PC-9 (cell line): Measurements from ENCODE around the gene ASTN2. TPM values are rescaled to one million over a fixed set of nuclear protein-coding genes. Genes with fewer than 3 reads are reported as not detected.

ENCODE experiments used
- BruUV-seq: library from RNA; stranded (reverse); fragments of 400-500 nt; replicated peaks from 2 replicates; lab custom pipeline; 2021; lab: Mats Ljungman, UMichigan
- CTCF ChIA-PET: fragments of 300-600 bp; sonication (Branson Sonifier 250); formaldehyde crosslinking; loops from one replicate; lab custom pipeline; 2022; ENCODE audit warnings: antibody characterized with exemption; lab: Charles Lee
- POLR2A ChIA-PET: fragments of 300-600 bp; sonication (Branson Sonifier 250); formaldehyde crosslinking; loops from one replicate; lab custom pipeline; 2022; ENCODE audit warnings: antibody characterized with exemption; ENCODE audit not compliant: unreplicated experiment; lab: Charles Lee
- DNase-seq, 2 experiments: peaks; one replicate each; pipeline versions ENCODE4 v3.0.0 to v3.0.0-alpha.2; 2015 to 2022; ENCODE audit warnings: mixed read lengths in 1 of 2
- H2AFZ ChIP-seq: fragments of 200-600 bp; sonication (generic); 2 replicates; pipeline ENCODE4 v1.8.1; 2017; ENCODE audit warnings: antibody characterized with exemption
- H3F3A ChIP-seq: fragments of 200-600 bp; sonication (generic); 2 replicates; pipeline ENCODE4 v1.8.1; 2017; ENCODE audit warnings: antibody characterized with exemption, mild to moderate bottlenecking, low read depth; ENCODE audit not compliant: insufficient read depth
- H3K27ac ChIP-seq: fragments of 200-600 bp; sonication (generic); 2 replicates; pipeline ENCODE4 v1.6.1; 2016; ENCODE audit warnings: mixed run types
- H3K27me3 ChIP-seq: fragments of 200-600 bp; sonication (generic); 2 replicates; pipeline ENCODE4 v1.6.1; 2016; ENCODE audit warnings: low read depth, mixed run types; ENCODE audit not compliant: insufficient read depth
- H3K36me3 ChIP-seq: fragments of 200-600 bp; sonication (generic); 2 replicates; pipeline ENCODE4 v1.6.1; 2016; ENCODE audit warnings: low read depth, mixed run types
- H3K4me1 ChIP-seq: fragments of 200-600 bp; sonication (generic); replicated peaks from 2 replicates; pipeline ENCODE4 v1.6.1; 2016; ENCODE audit warnings: mixed run types; ENCODE audit not compliant: insufficient read depth
- H3K4me2 ChIP-seq: fragments of 200-600 bp; sonication (generic); 2 replicates; pipeline ENCODE4 v1.6.1; 2017; ENCODE audit warnings: mixed run types
- H3K4me3 ChIP-seq: fragments of 200-600 bp; sonication (generic); 2 replicates; pipeline ENCODE4 v1.6.1; 2016; ENCODE audit warnings: mixed run types
- H3K79me2 ChIP-seq: fragments of 200-600 bp; sonication (generic); 2 replicates; pipeline ENCODE4 v1.6.1; 2017; ENCODE audit warnings: low read depth, mixed run types
- H3K9me2 ChIP-seq: fragments of 200-600 bp; sonication (generic); 2 replicates; pipeline ENCODE4 v1.8.1; 2017; ENCODE audit warnings: mild to moderate bottlenecking; ENCODE audit not compliant: insufficient read depth
- H3K9me3 ChIP-seq: fragments of 200-600 bp; sonication (generic); 2 replicates; pipeline ENCODE4 v1.8.1; 2016; ENCODE audit warnings: low read depth; ENCODE audit not compliant: insufficient read depth
- H4K20me1 ChIP-seq: fragments of 200-600 bp; sonication (generic); 2 replicates; pipeline ENCODE4 v1.8.1; 2017; ENCODE audit not compliant: insufficient read depth
- CTCF ChIP-seq: fragments of 200-600 bp; sonication (generic); conservative IDR thresholded peaks from 2 replicates; pipeline ENCODE4 v1.6.1; 2017; ENCODE audit warnings: mixed run types, antibody characterized with exemption, mild to moderate bottlenecking, moderate library complexity
- EZH2 ChIP-seq: fragments of 200-600 bp; sonication (generic); IDR thresholded peaks from 2 replicates; pipeline ENCODE4 v1.8.0; 2017; ENCODE audit warnings: antibody characterized with exemption, low read depth
- intact Hi-C: fragments of 100-400 bp; cut with micrococcal nuclease; formaldehyde crosslinking; loops from one replicate; pipeline ENCODE4 v1.10.0; 2022; ENCODE audit not compliant: unreplicated experiment
- total RNA-seq: library from RNA; stranded (reverse); gene quantifications from 2 replicates; pipeline ENCODE4 v1.2.3, GENCODE V29; 2021

Gene ASTN2
- total RNA-seq, 1 experiment from 2014 or later = 6.2 TPM

- DNase-seq = no peak
- ChIA-PET POLR2A (no interaction called here), CTCF (no interaction called here)
- Histone ChIP-seq H3K9me3 (no peaks in the 10 kb centered on the region), H3K27me3 (no peaks in the 10 kb centered on the region), H3K4me3 (no peak overlapping the region), H3K4me1 (no peaks in the 10 kb centered on the region), H3K4me2 (no peak overlapping the region), H4K20me1 (no peaks in the 10 kb centered on the region), H3K27ac (no peak overlapping the region), H3K79me2 (no peaks in the 10 kb centered on the region), H3F3A (no peaks in the 10 kb centered on the region), H3K9me2 (no peaks in the 10 kb centered on the region), H3K36me3 (no peaks in the 10 kb centered on the region), H2AFZ (no peak overlapping the region)
- intact Hi-C loops = loop anchor here (2.0 kb wide), 2 partner anchors 75 to 903 kb away; no protein-coding TSS in a partner anchor
- TF ChIP-seq EZH2 (no peak), CTCF (no peak)
- BruUV-seq = no TSS peak
These were observed 919.1 kb downstream of the ASTN2 start for GRCh38 chr9:116495725-116496124.

- no TSS peak for BruUV-seq
These were observed 919.8 kb downstream of the ASTN2 start for GRCh38 chr9:116494815-116495634.

More at GRCh38 chr9:116494815-116495634, 919.8 kb downstream of the ASTN2 start:
- H4K20me1 ChIP-seq = no peaks in the 10 kb centered on the region
- DNase-seq = peak in 1 of 2 experiments; percentile 16
- H3K9me2 ChIP-seq = no peaks in the 10 kb centered on the region
- H3K9me3 ChIP-seq = no peaks in the 10 kb centered on the region
- POLR2A ChIA-PET = no interaction called here
- H3K27me3 ChIP-seq = no peaks in the 10 kb centered on the region
- H3F3A ChIP-seq = no peaks in the 10 kb centered on the region
- CTCF ChIA-PET = no interaction called here
- H3K36me3 ChIP-seq = no peaks in the 10 kb centered on the region
- TF ChIP-seq CTCF (peak; percentile 79), EZH2 (no peak)
- H3K4me1 ChIP-seq = no peaks in the 10 kb centered on the region
- no peak overlapping the region for H3K4me2 ChIP-seq
- intact Hi-C loops = loop anchor here (2.0 to 5.0 kb wide), 3 partner anchors 76 to 902 kb away; no protein-coding TSS in a partner anchor
- no peak overlapping the region for H3K4me3 ChIP-seq
- H3K79me2 ChIP-seq = no peaks in the 10 kb centered on the region
- no peak overlapping the region for H2AFZ ChIP-seq
- H3K27ac ChIP-seq = no peak overlapping the region
